OCI-LY1 (cell line): Measurements from ENCODE around the gene LRRC31.

Source experiments
- H2AFZ ChIP-seq: fragments of 200-600 bp; sonication (generic), shearing (Covaris generic); 2 replicates; pipeline ENCODE4 v1.6.0; 2014; ENCODE audit warnings: antibody characterized with exemption, mild to moderate bottlenecking, low read length
- H3F3A ChIP-seq: fragments of 200-600 bp; sonication (generic), shearing (Covaris generic); 2 replicates; pipeline ENCODE4 v1.6.0; 2014; ENCODE audit warnings: mild to moderate bottlenecking, antibody characterized with exemption, low read length, moderate library complexity; ENCODE audit not compliant: insufficient read depth
- H3K27ac ChIP-seq: fragments of 200-600 bp; sonication (generic); 2 replicates; pipeline ENCODE4 v1.5.1; 2014; ENCODE audit warnings: low read length, mixed run types, mild to moderate bottlenecking, low read depth; ENCODE audit not compliant: poor library complexity, severe bottlenecking
- H3K27me3 ChIP-seq: fragments of 200-600 bp; sonication (generic); 2 replicates; pipeline ENCODE4 v1.6.0; 2014; ENCODE audit warnings: antibody characterized with exemption, mild to moderate bottlenecking, low read length, moderate library complexity; ENCODE audit not compliant: insufficient read depth
- H3K36me3 ChIP-seq: fragments of 200-600 bp; sonication (generic); 2 replicates; pipeline ENCODE4 v1.6.1; 2014; ENCODE audit warnings: mild to moderate bottlenecking, antibody characterized with exemption, low read length, moderate library complexity, mixed read lengths; ENCODE audit not compliant: insufficient read depth
- H3K4me1 ChIP-seq: fragments of 200-600 bp; sonication (generic); 2 replicates; pipeline ENCODE4 v1.5.1; 2014; ENCODE audit warnings: mild to moderate bottlenecking, low read length, moderate library complexity; ENCODE audit not compliant: insufficient read depth, severe bottlenecking
- H3K4me2 ChIP-seq: fragments of 200-600 bp; sonication (generic), shearing (Covaris generic); 2 replicates; pipeline ENCODE4 v1.6.1; 2014; ENCODE audit warnings: low read length
- H3K4me3 ChIP-seq: fragments of 200-600 bp; sonication (generic); 2 replicates; pipeline ENCODE4 v1.5.1; 2014; ENCODE audit warnings: low read length, low read depth, mild to moderate bottlenecking, mixed read lengths; ENCODE audit not compliant: poor library complexity, severe bottlenecking
- H3K79me2 ChIP-seq: fragments of 200-600 bp; shearing (Covaris generic); 2 replicates; pipeline ENCODE4 v1.6.1; 2016; ENCODE audit warnings: mixed run types, low read length, mixed read lengths; ENCODE audit not compliant: insufficient read depth
- H3K9ac ChIP-seq: fragments of 200-600 bp; sonication (generic), shearing (Covaris generic); 2 replicates; pipeline ENCODE4 v1.6.1; 2014; ENCODE audit warnings: mild to moderate bottlenecking, low read length, mixed read lengths
- H3K9me2 ChIP-seq: fragments of 200-600 bp; sonication (generic), shearing (Covaris generic); 2 replicates; pipeline ENCODE4 v1.6.1; 2014; ENCODE audit warnings: low read depth, mild to moderate bottlenecking, low read length, mixed read lengths
- H3K9me3 ChIP-seq: fragments of 200-600 bp; shearing (Covaris generic); 2 replicates; pipeline ENCODE4 v1.6.1; 2014; ENCODE audit warnings: low read length, mixed read lengths
- H4K20me1 ChIP-seq: fragments of 200-600 bp; sonication (generic), shearing (Covaris generic); 2 replicates; pipeline ENCODE4 v1.6.0; 2016; ENCODE audit warnings: mild to moderate bottlenecking, low read length; ENCODE audit not compliant: insufficient read depth
- EZH2 ChIP-seq: fragments of 200-600 bp; sonication (generic), shearing (Covaris generic); IDR thresholded peaks from 2 replicates; pipeline ENCODE4 v1.8.0; 2017; ENCODE audit warnings: borderline replicate concordance, mixed run types, mild to moderate bottlenecking, antibody characterized with exemption, low read length, moderate library complexity, mixed read lengths
- TF ChIP-seq, protein P1 (sequence below): fragments of 200-600 bp; sonication (generic), shearing (Covaris generic); IDR thresholded peaks from 2 replicates; pipeline ENCODE4 v1.5.1; 2017; ENCODE audit warnings: mild to moderate bottlenecking, antibody characterized with exemption, low read length, moderate library complexity, mixed read lengths

The LRRC31 gene

GRCh38 chr3:169894110-169894509, 24.4 kb upstream of the LRRC31 start:
- Histone ChIP-seq H3F3A (no peaks in the 10 kb centered on the region), H3K27ac (no peak overlapping the region), H2AFZ (0 out of 2 replicates have a peak overlapping the region, but pooled peaks have one; percentile 6), H3K9me3 (no peaks in the 10 kb centered on the region), H3K79me2 (no peaks in the 10 kb centered on the region), H3K4me2 (no peak overlapping the region), H4K20me1 (no peaks in the 10 kb centered on the region), H3K27me3 (no peaks in the 10 kb centered on the region), H3K36me3 (no peaks in the 10 kb centered on the region), H3K9ac (no peak overlapping the region), H3K9me2 (no peaks in the 10 kb centered on the region), H3K4me3 (no peak overlapping the region), H3K4me1 (peaks cover 17% of the 10 kb centered on the region)
- TF ChIP-seq, protein P1, sequence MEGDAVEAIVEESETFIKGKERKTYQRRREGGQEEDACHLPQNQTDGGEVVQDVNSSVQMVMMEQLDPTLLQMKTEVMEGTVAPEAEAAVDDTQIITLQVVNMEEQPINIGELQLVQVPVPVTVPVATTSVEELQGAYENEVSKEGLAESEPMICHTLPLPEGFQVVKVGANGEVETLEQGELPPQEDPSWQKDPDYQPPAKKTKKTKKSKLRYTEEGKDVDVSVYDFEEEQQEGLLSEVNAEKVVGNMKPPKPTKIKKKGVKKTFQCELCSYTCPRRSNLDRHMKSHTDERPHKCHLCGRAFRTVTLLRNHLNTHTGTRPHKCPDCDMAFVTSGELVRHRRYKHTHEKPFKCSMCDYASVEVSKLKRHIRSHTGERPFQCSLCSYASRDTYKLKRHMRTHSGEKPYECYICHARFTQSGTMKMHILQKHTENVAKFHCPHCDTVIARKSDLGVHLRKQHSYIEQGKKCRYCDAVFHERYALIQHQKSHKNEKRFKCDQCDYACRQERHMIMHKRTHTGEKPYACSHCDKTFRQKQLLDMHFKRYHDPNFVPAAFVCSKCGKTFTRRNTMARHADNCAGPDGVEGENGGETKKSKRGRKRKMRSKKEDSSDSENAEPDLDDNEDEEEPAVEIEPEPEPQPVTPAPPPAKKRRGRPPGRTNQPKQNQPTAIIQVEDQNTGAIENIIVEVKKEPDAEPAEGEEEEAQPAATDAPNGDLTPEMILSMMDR: no peak
- TF ChIP-seq EZH2: no peak

GRCh38 chr3:169891886-169892285, 22.2 kb upstream of the LRRC31 start:
- no peak for TF ChIP-seq EZH2
- TF ChIP-seq, protein P1: no peak

DNA sequence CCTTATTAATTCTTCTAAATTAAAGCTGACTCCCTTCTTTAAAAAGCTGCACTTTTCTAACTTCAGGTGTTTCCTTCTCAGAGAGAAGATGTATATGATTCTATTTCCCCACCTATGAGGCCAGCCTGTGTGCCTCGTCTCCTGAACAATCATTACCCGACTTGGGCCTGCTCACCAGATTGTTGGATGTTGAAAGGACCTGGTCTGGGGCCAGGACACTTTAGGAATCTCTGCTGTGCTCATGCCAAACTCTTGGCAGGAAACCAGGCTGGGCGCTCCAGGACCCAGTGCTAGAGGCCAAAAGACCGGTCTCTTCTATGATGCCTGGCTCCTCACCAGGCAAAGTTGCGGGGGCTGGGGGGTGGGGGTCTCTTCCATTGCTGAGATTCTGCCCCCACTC, 16.9 kb upstream of the LRRC31 start:
- Histone ChIP-seq H4K20me1 (no peaks in the 10 kb centered on the region), H3K4me1 (peaks cover 11% of the 10 kb centered on the region), H3K9me2 (no peaks in the 10 kb centered on the region), H3K36me3 (no peaks in the 10 kb centered on the region), H3K9ac (no peak overlapping the region), H3K4me3 (no peak overlapping the region), H2AFZ (peak overlapping the region; percentile 0; the same call in 1 of the 2 replicates), H3F3A (no peaks in the 10 kb centered on the region), H3K27me3 (no peaks in the 10 kb centered on the region), H3K9me3 (no peaks in the 10 kb centered on the region), H3K4me2 (no peak overlapping the region), H3K27ac (no peak overlapping the region), H3K79me2 (no peaks in the 10 kb centered on the region)
- TF ChIP-seq, protein P1: no peak
- no peak for TF ChIP-seq EZH2

More at GRCh38 chr3:169891886-169892285, 22.2 kb upstream of the LRRC31 start:
- no peaks in the 10 kb centered on the region for H4K20me1 ChIP-seq
- H3K9me2 ChIP-seq: no peaks in the 10 kb centered on the region
- peak overlapping the region; percentile 33; the same call in 1 of the 2 replicates for H3K4me2 ChIP-seq
- H3K27me3 ChIP-seq: no peaks in the 10 kb centered on the region
- peaks cover 17% of the 10 kb centered on the region for H3K4me1 ChIP-seq
- H3K4me3 ChIP-seq: no peak overlapping the region
- H3K36me3 ChIP-seq: no peaks in the 10 kb centered on the region
- no peaks in the 10 kb centered on the region for H3K79me2 ChIP-seq
- H3K9me3 ChIP-seq: no peaks in the 10 kb centered on the region
- no peak overlapping the region for H3K9ac ChIP-seq
- no peaks in the 10 kb centered on the region for H3F3A ChIP-seq
- H3K27ac ChIP-seq: no peak overlapping the region
- 0 out of 2 replicates have a peak overlapping the region, but pooled peaks have one; percentile 4 for H2AFZ ChIP-seq
